GM12872 (cell line): Measurements from ENCODE around the gene TMEM123.

ENCODE experiments used
- CTCF ChIP-seq: IDR thresholded peaks from 3 replicates; pipeline ENCODE4 v1.5.1; 2011; ENCODE audit warnings: low read depth, mild to moderate bottlenecking, low read length, moderate library complexity; ENCODE audit not compliant: insufficient read depth

Gene TMEM123

GRCh38 chr11:102396708-102397563 lies 55.6 kb downstream of the TMEM123 start:
- no peak for TF ChIP-seq CTCF

DNA sequence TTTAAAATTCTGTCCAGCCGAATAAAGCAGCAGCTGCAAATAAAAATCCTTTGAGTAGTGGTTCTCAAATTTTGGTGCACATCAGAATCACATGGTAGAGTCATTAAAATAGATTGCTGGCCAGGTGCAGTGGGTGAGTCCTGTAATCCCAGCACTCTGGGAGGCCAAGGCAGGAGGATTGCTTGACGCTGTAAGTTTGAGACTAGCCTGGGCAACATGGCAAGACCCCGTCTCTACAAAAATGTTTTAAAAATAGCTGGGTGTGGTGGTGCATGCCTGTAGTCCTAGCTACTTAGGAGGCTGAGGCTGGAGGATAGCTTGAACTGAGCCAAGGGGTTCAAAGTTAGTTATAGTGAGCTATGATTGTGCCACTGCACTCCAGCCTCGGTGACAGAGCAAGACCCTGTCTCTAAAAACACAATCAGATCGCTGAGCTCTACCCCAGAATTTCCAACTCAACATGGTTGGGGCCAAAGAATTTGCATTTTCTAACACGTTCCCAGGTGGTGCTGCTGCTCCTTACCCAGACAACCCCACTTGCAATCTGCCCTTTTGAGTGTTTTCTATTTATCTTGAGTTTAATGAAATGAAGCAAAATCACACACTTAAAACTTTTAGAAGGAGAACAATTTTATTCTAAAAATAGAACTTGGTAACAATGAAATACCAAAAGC lies 56.7 kb downstream of the TMEM123 start:
- TF ChIP-seq CTCF, result no peak

- no peak for TF ChIP-seq CTCF
Measured at GRCh38 chr11:102393272-102393730, 59.3 kb downstream of the TMEM123 start.

- no peak for TF ChIP-seq CTCF
Measured at GRCh38 chr11:102391549-102392237, 60.9 kb downstream of the TMEM123 start.

GRCh38 chr11:102390667-102391465 lies 61.7 kb downstream of the TMEM123 start:
- TF ChIP-seq CTCF, result peak; percentile 95

- no peak for TF ChIP-seq CTCF
Measured at GRCh38 chr11:102389253-102389652, 63.3 kb downstream of the TMEM123 start.
